ENCODE measurements around the gene MAP1B.

DNA sequence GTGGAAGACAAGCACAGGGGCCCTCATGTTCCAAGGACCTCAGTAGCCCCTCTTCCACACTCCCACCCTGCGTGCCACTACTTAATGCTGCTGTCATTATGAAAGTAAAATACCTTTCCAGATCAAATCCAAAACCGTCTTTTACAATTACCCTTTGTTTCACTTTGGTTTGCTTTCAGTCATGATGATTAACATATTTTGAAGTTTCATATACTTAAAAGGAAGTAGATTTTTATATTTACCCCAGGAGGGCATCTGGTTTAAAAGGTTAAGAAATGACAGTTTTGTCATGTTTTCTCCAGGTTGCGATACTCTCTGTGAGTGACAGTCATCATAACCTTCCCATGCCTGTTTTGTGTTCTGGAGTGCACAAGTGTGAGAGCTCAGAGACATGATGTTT lies 13.5 kb upstream of the MAP1B start:
- TF ChIP-seq CTCF (IDR thresholded peaks at IDR 0.05 in 4 of 5, conservative IDR thresholded peaks at IDR 0.05 in 1 of 5): no peak
- TF ChIP-seq POLR2A (IDR thresholded peaks at IDR 0.05): no peak
